ENCODE measurements around the gene RASA4B.
"Not testable (repeated sequence)": the region's sequence is repeated elsewhere in the genome, so short reads cannot be mapped to it uniquely, and the experiment has no call there.

DNA sequence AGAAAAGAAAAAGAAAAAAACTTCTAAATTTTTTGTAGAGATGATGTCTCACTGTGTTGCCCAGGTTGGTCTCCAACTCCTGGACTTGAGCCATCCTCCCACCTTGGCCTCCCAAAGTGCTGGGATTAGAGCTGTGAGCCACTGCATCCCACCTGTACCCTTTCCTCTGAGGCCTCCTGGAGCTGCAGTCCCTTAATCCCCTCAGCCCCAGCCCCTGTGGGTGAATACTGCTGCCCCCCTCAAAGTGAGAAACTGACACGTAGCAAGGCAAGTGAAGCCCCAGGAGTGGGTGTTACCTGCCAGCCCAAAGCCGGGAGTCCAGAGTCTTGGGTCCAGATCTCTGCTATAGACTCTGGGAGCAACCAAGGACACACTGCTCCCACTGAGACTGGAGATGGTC, 7.2 kb upstream of the RASA4B start:
- not testable (repeated sequence) for TF ChIP-seq POLR2AphosphoS5 (IDR thresholded peaks at IDR 0.05; ENCODE audit: low read depth)
- TF ChIP-seq, protein P1, sequence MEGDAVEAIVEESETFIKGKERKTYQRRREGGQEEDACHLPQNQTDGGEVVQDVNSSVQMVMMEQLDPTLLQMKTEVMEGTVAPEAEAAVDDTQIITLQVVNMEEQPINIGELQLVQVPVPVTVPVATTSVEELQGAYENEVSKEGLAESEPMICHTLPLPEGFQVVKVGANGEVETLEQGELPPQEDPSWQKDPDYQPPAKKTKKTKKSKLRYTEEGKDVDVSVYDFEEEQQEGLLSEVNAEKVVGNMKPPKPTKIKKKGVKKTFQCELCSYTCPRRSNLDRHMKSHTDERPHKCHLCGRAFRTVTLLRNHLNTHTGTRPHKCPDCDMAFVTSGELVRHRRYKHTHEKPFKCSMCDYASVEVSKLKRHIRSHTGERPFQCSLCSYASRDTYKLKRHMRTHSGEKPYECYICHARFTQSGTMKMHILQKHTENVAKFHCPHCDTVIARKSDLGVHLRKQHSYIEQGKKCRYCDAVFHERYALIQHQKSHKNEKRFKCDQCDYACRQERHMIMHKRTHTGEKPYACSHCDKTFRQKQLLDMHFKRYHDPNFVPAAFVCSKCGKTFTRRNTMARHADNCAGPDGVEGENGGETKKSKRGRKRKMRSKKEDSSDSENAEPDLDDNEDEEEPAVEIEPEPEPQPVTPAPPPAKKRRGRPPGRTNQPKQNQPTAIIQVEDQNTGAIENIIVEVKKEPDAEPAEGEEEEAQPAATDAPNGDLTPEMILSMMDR (IDR thresholded peaks at IDR 0.05; ENCODE audit: insufficient read depth, low read length): not testable (repeated sequence)

Data from HL-60 (cell line).